NOMO-1 treated with dmso at 0.1 percent for 144 hours (cell line): Measurements from ENCODE around the gene TRIB2.

ENCODE experiments used
- DNase-seq: peaks from one replicate; lab custom pipeline; 2025; ENCODE audit not compliant: unreplicated experiment; lab: John Stamatoyannopoulos, UW

TRIB2 gene

DNA sequence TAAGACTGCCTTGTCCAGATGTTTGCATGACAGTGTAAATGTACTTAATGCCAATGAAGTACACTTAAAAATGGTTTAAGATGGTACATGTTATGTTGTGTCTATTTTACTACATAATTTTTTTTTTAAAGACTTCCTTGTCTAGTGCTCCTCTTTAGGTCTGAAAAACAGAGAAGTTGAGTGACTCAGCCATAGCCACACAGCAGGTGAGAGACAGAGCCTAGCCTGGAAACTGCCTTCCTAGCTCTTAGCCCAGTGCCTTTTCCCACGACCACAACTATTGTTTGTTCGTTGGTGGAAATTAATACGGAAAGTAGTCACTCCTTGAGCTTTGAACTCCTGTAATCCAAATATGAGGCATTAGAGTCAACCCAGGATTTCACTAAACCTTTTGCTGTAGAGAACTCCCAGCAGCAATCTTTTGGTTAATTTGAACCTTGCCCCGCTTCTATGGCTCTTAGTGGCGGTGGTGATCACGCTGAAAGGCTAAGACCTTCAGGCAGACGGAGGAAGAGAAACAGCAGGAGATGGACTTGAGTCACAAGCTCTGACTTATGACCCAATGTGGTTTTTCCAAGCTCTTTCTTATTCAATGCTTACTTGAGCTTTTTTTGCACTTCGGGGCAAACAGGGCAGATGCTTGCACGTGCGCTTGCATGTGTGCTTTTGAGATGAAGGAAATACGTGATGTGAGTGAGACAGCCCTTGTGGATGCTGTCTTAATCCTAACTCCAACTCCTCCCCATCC, 21.2 kb downstream of the TRIB2 start:
- DNase-seq = no peak

DNA sequence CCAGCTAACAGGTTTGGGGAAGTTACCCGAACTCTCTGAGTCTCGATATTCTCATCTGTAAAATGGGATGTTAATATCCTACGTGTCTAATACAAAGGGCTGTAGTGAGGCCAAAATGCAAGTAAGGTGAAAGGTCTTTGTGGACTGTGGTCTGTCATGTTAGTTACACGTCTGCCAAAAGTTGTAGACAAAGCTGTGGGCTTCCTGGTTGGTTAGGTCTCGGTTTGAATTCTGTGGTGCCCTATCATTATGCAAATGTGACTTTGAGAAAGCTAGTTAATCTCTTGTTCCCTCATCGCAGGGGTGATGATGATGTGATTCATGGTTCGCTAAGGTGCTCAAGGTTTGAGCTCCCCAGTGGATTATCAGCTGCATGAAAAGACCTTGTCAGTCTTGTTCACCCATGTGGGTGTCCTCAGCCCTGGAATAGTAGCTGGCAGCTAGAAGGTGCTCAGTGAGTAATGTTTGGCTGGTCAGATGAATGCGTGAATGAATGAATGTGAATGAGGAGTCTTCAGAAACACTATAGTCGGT, 23.1 kb downstream of the TRIB2 start:
- DNase-seq = no peak

DNA sequence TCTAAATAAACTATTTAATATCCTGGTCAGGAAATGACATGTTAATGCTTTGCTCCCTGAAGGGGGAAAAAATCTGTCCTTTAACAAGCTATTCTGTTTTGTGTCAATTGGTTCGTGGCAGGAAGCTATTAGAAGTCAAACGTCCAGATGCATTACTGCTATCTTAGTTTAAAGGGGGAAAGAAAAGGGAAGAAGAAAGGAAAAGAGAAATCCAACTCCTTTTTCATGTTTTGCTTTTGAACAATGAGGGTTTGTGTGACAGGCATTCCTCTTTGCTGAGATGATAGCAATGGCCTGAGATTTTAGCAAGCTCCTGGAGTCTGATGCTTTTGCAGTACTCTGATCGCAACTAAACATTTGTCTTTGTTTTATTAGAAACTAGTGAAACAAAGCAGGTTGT, 24.6 kb downstream of the TRIB2 start:
- DNase-seq = no peak

DNA sequence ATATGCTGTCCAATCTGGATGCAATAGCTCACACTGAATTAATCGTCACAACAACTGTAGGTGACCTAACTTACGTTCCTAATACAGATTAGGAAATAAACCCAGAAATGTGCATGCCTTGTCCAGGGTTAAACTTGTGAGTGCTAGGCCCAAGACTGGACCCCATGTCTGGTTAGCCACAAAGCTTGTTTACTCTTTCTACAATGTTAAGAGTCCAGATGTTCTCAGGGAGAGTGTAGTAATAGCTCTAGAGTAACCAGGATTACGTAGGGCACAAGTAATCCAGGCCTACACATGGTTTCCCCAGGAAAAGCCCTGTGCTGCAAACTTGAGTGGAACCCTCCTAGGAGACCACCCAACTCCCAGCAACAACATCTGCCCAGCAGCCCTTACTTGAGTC, 26.2 kb downstream of the TRIB2 start:
- DNase-seq = no peak

DNA sequence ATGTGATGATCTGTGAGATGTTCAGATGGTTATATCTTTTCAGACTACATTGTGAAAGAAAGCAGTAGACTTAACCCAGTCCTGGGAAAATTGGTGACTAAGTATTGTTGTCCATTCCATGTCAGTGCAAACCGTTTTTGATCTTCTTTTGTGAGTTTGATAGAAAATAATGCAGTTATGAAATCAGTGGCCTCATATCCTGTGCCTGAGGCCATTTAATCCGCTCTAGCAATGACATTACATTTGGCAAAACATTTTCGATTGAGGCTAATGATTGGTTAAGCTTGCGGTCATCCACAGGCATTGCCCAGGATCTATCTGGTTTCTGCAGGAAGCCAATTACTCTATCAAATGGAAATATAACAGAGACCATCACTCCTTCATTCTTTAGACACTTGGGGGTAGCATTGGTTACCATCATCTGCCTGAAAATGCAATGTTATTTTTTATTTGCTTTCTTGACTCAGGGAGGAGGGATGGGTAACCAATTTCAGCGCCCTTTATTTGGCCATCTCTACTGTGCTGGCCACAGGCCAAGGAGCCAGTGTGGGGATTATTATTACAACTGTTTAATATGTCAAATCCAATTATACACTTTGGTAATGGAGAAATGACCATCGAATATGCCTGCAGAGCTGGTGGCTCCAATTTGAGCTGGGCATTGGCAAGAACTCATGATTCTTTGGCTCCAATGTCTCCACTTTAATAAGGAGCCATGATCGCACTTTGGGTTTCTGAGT, 33.6 kb downstream of the TRIB2 start:
- no peak for DNase-seq

DNA sequence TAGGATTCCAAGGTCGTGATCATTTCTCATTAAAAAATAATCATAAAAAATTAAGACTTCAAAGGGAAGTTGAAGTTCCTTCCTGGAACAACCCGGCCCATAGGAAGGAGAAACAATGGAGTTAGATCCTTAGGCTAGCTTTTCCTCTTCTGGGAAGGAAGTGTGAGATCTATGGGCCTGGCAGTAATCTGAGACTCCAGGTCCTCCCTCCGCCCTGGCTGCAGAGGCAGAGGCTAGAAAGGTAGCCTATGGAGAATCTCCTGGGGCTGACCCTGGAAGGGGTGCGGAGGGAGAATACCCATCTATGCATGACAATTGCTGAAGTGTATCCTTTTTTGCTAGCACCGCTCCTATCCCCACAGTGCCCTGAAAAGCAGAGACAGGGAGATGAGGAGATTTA, 37.9 kb downstream of the TRIB2 start:
- DNase-seq = no peak

DNA sequence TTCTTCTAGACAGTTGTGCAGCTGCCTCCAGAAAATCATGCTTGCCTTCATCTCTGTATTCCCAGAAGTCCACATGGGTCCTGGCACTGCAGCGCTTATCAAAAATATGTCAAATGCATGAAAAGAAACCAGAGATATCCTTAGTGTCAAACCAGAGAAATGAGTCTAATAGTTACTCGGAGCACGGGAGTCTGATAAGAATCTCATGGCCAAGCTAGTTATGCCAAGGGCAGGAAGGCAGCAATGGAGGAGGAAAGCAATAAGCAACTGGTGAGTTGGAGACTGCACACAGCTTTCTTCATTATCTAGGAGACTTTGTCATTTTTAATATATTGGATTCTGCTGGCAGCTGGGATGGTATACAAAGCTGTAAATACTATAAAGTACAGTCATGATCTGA, 38.6 kb downstream of the TRIB2 start:
- no peak for DNase-seq

DNA sequence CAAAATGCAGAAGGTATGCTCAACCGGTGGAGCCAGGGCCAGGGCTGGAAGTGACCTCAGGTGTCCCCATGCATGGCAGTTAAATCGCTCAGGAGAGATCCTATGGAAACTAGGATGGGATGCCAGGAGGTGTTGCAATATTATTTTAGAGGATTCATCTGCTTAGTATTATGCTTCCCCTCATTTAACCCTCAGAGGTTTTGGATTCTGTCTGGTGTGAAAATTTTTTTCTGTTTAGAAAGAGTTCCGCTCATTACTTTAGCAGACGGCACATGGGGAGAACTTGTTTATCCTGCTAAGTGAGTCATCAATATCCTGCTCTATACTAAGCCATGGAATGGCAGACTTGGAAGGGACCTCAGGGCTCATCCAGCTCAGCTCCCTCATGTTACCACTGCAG, 42.5 kb downstream of the TRIB2 start:
- no peak for DNase-seq

DNA sequence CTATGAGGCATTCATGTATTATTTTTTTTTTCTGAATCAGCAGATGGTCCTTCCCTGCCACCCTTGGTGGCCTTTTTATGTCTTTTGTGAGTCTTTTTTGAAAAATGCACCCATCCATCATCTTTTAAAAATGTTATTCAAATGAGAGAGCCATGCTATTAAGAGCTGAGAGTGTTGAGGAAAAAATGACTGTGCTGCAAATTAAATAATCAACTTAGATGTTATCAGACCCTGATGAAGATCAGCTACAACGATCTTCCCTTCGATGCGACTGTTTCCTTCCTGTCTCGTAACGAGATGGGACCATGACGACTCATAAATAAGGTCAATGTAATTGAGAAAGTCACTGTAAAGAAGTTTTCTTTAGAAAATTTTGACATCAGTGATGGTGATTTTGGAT, 44.4 kb downstream of the TRIB2 start:
- DNase-seq = no peak

DNA sequence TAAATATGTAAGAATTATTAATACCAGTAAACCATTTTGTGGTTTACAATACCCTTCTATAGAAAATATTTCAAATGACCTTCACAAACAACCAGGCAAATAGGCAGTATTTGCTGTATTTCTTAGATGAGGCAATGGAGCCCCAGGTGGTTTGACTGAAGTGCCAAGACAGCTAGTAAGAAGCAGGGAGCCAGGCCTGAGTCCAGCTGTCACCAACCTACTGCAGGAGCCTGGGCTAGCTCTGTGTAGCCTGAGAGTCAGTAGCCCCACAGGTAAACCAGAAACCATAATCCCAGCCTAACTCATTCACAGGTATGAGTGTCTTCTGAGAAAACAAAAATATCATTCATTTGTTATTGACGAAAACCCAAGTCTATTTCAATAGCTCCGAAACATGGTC, 45.6 kb downstream of the TRIB2 start:
- DNase-seq = no peak

DNA sequence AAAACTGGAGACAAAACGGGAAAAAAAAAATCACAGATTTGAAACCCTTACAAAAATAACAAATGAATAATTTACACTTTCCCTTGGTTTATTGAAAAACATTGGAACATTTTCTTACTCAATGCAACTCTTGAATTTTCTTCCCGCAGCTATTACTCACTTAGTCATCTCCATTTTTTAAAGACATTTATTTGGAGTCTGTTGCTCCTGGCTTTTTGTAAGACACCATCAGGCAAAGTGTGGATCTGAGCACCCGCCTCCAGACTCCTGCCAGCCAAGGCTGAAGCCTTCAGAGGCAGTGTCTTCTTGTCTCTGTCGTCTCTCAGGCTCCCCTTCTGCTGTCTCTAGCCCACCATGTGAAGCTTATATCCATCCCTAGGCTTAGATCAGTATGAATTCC, 46.2 kb downstream of the TRIB2 start:
- no peak for DNase-seq

DNA sequence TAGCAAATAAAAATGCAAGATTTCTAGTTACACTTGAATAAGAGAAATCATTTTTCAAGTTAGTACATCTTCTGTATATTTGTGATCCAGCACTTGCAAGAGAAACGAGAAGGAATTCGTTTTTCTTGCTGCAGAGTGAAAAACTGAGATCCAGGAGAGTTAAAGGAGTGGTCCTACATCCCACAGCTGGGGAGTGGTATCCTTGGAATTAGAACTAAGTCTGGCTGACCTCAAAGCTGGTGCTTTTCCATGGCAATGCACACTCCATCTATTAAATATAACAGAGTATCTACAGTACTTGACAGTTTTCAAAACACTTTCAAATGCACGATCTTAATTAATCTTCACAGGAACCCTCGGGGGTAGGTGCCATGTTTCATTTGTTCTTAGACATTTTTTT, 46.8 kb downstream of the TRIB2 start:
- no peak for DNase-seq

DNA sequence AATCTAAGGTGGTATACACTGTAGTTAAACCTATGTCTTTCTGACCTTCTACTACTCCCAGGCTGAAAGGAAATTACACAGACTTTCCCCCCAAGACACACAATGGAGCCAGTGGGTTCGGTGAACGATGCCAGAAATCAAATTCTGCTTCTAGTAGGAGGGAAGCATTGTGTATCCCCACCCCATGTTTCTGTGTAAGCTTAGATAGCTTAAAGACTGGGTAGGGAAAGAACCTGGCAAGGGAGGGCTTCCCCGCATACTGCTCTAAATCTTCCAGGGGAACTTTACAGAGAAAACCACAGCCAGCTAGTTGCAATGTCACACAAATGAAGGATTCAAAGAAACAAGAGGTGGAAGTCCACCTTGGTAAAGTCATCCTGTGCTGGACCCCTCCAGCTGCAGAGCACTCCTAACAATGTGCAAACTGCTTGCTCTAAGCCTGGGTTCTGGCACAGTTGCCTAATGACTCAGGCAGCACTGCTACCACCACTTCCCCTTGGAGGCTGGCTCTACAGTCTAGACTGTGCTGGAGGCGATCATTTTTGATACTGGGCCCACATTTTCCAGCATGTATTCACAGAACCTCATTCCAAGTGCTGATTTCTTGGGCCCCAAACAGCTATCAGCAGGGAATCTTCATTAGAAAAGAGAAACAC, 47.5 kb downstream of the TRIB2 start:
- no peak for DNase-seq

DNA sequence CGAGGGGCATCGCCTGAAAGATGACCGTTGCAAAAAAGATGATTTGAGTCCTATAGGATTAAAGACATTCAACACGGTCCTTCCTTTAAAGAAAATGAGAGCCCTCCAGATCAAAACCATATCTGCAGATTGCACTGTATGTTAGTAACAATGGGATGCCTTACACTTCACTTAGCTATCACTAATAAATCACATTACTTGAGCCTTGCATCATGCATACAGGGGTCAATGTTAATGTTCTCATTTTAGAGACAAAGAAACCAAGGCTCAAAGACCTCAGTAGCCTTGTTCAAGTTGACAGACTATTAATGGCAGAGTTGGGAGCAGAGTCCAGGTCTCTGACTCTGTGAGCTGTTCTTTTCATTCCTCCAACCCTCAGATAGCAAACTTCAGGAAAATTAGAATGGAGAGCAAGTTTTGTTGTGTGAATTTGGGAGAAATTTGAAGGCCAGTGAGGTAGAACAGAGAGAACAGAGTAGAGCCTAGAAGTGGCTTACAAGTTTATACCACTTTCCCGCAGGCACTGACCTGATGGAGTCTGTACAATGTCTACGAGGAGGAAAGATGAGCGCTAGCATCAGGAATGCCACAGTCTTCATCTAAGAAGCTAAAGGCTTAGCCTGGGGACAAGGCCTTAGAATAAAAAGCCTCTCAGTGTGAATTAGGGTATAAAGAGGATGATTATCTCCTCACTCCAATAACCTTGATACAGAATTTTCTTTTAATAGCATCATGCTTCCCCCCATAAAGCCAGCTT, 48.3 kb downstream of the TRIB2 start:
- no peak for DNase-seq

DNA sequence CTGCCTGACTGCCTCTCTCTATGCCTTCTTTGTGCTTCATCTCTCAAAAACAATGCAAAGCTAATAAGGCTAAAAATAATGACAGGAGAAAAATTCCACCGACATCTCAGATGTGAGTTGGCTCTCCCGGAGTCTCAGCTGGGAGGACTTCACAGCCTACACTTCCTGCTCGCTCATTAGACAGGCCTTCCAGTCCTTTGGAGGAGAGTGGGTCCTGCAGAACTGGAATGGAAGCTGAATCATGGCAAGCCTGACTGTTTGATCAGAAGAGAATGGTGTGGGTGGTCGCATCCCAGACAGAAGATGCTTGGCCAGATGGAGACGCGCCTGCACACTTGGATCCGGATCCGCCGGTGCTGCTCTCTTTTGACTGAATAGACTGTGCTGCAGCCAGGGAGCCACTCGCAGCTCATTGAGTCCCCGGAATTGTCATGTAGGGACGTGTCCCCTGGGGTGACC, 49.7 kb downstream of the TRIB2 start:
- DNase-seq = no peak

DNA sequence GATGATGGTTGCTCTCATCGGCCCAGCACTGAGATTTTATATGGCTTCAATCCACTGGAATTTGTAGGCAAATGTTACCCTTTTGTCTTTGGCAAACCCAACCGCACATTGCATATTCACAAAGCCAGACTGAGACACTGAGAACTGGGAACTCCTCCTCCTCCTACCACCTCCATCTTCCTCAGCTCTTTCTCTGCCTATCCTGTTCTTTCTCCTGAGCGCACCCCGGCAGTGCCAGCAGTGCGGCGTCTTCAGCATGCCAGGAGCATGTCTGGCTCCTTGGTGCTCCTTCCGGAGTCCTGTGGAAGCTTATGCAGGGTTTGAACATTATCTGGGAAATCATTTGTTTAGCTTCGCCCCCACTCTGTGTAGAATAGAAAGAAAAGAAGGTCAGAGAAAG, 50.8 kb downstream of the TRIB2 start:
- no peak for DNase-seq

DNA sequence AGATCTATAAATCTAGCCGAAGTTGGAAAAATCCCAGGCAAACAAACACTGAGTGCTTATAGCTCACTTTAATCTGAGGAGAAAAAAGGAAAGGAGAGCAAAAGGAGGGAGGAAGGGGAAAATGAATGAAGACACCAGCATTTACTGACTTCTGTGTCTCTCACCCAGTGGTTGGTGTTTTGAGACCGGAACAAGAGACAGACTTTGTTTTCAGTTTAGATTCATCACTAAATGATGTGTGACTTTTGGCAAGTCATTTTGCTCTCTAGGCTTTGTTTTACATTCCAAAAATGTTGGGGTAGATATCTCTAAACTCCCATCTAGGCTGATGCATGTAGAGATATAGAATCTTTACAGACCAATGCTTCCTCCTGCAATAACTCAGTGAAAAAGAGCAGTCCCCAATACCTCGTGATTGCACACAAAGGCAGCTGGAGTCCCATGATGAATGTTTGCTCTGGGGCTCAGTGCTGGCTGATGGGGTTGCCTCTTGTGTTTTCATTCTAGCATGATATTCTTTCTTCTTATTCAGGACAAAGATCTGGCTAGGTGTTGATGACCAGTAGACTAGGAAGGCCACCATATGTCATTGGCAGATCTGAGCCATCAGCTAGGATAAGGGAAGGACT, 51.4 kb downstream of the TRIB2 start:
- no peak for DNase-seq

DNA sequence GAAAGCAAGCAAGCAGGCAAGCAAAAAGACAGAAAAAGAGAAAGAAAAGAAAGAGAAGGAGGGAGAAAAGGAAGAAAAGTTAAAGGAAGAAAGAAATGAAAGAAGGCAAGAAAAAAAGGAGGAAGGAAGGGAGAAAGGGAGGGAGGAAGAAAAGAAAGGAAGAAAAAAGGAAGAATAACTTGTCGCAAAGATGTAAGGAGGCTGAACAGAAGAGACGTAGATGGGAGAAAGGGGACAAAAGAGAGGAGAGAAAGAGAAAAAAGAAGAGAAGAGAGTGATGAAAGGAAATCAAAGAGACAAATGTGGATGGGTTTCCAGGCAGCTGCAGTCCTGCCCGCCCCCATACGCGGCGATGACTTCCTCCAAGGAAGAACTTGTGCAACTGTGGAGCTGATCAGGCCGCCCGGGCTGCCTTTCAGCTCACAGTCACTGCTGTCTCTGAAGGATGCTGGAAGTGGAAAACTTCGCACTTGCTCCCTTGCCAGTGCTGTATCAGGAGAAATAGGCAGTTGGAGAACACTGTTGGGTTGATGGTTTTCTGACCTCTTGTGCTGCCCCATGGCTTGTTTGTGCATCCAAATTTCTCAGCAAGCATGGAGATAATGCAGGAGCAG, 52.9 kb downstream of the TRIB2 start:
- DNase-seq = no peak

DNA sequence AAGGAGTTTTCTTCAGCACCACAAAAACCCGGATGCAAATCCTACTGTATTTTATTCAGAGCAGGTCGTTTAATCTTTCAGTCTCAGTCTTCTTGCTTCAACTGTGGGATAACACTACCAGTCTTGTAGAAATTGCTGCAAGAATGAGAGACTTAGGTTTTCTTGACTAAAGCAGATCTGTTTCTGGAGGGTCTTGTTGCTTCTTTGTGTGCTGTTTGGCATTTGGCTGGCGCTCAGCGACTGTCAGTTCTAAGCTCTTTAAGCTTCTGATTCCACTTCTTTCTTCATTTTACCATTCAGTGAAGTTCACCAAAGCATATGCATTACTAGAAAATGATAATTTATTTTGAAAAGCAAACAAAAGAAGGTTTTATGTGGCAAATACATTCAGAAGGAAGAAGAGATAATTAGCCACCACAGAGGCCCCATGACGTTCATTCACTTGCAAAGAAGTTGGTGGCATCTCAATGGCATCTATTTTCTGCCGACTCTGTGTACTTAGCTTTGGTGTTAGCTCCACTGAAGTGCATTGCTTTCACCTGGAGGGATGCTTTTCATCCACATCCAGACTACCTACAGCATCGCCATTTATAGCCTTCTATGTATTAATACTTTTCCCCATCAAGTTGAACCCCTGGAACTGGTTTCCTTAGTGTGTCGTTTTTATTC, 53.7 kb downstream of the TRIB2 start:
- DNase-seq = no peak

DNA sequence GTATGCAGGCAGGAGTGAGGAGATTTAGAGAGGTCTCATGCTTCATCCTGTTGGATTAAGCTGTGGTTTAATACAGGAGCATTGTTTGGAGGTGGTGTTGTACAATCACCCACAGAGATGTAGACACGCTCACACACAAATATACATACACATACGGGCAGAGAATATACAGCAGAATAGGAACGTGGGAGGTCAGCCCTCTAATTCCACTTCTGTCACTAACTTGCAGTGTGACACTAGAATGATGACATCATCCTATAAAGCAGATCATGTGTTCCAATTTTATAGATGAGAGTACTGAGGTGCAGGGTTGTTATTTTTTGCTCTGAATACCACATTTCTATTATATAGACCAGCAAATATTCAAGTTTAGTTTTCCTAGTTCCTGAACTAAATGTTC, 54.4 kb downstream of the TRIB2 start:
- no peak for DNase-seq
